COLO829 (cell line): ENCODE results near the gene PRAMEF1.
"Not testable (repeated sequence)": the region's sequence is repeated elsewhere in the genome, so short reads cannot be mapped to it uniquely, and the experiment has no call there.

Experiments
- DNase-seq: peaks from one replicate; pipeline ENCODE4 v3.0.0; 2012; ENCODE audit warnings: low spot score

Gene PRAMEF1

DNA sequence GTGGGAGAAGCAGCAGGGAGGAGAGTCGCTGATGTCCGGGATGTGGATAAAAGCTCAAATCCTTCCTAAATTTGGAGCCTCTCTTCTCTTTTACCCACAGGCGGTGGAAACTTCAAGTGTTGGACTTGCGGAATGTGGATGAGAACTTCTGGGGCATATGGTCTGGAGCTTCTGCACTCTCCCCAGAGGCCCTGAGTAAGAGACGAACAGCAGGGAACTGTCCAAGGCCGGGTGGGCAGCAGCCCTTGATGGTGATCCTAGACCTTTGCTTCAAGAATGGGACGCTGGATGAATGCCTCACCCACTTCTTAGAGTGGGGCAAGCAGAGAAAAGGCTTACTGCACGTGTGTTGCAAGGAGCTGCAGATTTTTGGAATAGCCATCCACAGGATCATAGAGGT, 15.8 kb upstream of the PRAMEF1 start:
- no peak for DNase-seq

DNA sequence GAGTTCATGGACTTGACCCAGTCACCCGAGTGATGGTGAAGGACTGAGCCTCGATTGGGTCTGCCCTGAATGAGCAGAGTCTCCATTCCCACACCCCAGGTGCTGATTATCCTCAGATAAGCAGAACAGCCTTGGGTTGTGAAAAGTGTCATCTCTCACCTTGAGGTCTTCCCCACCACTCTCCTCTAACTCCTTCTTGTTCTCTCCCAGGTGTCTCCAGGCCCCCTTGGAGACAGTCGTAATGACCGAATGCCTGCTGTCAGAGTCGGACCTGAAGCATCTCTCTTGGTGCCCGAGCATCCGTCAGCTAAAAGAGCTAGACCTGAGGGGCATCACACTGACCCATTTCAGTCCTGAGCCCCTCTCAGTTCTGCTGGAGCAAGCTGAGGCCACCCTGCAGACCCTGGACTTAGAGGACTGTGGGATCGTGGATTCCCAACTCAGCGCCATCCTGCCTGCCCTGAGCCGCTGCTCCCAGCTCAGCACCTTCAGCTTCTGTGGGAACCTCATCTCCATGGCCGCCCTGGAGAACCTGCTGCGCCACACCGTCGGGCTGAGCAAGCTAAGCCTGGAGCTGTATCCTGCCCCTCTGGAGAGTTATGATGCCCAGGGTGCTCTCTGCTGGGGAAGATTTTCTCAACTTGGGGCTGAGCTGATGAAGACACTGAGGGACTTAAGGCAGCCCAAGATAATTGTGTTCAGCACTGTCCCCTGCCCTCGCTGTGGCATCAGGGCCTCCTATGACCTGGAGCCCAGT, 14.2 kb upstream of the PRAMEF1 start:
- no peak for DNase-seq

DNA sequence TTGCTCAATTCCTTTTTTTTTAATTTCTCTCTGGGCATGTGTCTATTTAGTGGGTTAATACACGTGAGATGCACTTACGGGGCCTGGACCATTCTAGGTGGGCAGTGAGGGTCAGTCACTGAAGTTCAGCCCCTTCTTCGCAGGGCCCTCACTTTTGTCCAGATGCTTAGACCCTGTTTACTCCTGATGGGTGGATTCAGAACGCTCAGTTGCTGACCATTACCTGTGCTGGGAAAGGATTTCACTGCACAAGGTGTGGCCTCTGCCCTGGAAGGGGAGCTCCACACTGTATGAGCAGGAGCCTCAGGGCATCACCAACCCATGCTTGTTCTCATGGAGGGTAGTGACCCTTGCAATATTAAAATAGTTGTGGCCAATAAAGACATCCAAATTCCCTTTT, 13.1 kb upstream of the PRAMEF1 start:
- no peak for DNase-seq

DNA sequence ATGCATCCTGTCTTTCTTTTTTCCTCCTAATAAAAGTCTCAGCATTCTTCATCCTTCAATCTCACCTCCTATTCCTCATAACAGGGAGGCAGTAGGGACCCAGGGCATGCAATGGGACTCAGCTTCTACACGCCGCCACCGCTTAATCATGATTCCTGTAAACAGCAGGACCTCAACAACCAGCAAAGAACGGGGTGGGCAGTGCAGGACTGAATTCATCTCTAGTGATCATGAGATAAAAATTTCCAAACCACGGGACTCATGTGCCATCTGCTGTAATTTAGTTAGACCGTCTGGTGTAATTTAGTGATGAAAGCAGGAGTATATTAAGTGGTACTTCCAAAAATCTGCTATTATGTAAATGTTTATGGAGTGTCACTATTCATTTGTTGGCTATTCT, 12.3 kb upstream of the PRAMEF1 start:
- DNase-seq = no peak

DNA sequence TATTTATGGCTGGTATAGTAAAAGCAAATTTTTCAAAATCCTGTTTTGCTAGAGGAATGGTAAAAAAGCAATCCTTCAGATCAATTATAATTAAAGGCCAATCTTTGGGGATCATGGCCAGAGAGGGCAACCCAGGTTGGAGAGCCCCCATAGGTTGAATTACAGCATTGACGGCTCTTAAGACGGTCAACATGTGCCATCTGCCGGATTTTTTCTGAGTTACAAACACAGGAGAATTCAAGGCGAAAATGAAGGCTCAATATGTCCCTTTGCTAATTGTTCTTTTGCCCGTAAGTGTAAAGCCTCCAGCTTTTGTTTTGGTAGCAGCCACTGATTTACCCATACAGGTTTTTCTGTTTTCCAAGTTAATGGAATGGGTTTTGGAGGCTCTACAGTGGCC, 9.7 kb upstream of the PRAMEF1 start:
- DNase-seq = not testable (repeated sequence)

DNA sequence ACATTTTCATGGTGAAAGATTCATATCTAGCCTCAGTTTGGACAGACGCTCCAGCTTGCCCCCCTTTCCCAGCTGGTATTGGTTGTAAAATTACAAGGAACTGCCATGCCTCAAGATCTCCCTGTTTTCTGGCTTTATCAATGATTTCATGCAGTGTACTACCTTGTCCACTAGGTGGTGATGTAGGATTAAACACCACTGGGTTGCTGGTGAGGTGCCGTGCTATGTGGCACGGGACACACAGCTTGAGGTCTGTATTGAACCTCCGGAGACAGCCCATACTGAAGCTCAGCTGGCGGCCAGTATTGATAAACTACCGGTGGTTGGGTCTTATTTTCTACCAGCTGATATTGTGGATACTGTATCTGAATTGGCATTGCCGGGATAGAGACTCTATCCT, 7.4 kb upstream of the PRAMEF1 start:
- DNase-seq = not testable (repeated sequence)

DNA sequence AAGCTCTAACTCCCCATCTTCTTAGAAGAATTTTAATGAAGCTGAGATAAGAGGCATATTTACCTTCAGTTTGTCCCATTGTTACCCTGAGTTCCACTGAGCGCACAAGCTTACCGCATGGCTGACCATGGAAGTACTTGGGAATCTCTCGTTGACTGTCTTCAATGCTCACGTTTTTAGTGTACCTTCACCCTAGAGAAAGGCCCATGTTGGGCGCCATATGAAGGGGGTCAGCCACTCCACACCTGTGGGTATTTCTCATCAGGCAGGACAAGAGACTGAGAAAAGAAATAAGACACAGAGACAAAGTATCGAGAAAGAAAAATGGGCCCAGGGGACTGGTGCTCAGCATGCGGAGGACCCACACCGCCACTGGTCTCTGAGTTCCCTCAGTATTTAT, 6.5 kb upstream of the PRAMEF1 start:
- DNase-seq = not testable (repeated sequence)

DNA sequence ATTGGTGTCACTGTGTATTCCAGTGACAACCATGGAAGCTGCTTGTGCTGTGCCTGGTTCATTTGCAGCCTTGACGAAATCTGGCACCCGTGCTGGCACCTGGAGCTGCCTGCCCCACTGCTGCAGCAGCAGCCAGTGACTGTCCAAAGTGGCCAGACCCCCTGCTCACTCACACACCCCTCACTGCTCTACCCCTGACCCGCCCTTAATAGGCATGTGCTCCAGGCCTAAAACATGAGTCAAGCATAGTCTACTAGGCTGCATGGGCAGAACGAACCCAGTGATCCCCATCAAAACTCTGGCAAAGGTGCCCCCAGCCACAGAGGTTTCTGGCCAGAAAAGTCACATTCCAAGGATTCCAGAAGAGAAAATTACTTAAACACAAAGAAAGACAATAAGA, 7.7 kb downstream of the PRAMEF1 start:
- DNase-seq = no peak

DNA sequence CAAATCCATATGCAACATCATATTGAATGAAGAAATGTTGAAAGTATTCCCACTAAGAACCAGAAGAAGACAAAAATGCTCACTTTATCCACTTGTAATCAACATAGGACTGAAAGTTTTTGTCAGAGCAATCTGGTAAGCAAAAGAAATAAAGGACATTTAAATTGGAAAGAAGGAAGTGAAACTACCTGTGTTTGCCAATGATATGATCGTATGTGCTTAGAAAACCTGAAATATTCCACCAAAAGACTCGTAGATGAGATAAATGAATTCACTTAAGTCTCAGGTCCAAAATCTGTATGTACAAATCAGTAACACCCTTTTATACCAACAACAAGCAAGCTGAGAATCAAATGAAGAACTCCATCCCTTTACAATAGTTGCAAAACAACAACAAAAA, 8.5 kb downstream of the PRAMEF1 start:
- DNase-seq = no peak

DNA sequence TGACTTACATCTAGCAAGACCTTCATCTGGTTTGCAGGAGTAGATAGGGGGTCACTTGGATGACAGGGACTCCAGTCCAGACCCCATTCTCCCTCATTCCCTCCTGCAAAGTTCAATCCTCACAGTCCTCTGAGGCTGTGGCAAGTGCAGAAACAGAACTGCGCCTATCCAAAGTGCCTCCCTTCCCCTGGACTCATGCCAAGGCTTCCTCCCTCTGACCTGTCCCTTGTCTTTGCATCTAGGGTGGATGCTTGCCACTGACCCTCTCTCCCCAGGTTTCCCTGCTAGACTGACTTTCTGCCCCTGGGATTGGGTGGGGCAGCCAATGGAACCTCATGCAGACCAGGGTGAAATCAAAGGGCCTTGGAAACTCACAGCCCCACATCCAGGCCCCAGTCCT, 18.7 kb downstream of the PRAMEF1 start:
- no peak for DNase-seq

DNA sequence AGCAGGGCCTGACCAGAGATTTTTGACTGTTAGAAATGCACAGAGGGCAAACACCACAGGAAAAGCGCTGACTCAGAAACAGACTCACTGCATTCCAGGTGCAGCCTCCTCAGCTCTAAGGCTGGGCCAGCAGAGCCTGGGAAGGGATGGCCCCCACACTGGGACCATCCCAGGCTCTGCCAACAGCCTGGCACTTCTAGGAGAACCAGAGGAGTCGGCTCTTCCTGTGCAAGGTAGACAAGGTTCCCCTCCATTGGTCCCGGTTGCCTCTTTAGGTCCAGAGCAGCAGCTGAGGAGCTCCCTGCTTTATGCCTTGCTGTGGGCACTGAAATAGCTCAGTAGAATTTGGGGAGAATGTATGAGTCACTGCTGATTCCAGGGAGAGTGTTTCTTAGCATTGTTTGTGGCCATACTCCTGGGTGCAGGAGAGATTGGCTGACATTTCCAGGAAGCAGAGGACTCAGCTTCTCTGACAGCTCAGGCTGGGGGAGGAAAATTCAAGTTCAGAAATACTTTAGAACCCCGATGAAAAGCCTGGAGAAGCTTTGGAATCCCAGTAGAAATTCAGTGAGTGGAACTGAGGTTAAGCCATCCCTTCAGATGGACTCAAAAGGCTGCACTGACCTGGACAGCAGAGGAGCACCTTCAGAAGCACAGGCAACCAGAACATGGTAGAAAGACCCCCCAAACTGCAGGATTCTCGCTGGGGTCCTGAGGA, 19.7 kb downstream of the PRAMEF1 start:
- no peak for DNase-seq

DNA sequence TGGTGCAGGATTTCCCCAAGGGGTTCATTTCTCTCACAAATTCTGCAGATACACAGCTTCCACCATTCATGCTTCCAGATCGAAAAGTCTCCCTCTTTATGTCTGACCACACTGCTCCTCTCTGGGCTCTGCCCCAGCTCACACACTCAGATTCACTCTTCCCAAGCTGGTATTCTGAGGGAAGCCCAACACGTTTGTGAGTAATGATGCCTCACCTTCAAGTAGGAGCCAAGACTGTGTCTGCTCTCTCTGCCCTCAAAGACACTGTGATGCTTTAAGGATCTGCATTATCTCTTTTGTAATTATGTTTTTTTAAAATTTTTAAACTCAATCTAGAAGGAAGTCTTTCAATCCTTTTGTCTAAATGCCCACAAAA, 20.2 kb downstream of the PRAMEF1 start:
- no peak for DNase-seq

DNA sequence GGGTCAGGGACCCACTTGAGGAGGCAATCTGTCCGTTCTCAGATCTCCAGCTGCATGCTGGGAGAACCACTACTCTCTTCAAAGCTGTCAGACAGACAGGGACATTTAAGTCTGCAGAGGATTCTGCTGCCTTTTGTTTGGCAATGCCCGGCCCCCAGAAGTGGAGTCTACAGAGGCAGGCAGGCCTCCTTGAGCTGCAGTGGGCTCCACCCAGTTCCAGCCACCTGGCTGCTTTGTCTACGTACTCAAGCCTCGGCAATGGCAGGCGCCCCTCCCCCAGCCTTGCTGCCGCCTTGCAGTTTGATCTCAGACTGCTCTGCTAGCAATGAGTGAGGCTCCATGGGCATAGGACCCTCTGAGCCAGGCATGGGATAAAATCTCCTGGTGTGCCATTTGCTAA, 27.9 kb downstream of the PRAMEF1 start:
- not testable (repeated sequence) for DNase-seq

DNA sequence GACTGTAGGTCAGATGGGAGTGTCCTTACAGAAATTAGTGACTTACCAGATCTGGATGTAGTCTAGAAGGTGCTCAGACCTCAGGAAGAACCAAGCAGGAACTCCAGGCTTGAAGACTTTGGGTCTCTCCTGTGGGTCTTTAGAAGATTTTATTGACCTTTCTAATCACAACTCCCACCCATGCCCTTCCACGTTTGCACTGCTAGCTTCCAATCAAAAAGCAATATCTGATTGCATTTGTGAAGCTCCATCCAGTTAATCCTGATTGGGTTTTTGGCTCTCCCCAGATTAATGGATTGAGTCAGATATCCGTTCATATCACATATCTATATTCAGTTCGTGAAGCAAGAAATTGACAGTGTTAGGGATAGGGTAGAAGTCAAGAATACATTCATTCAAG, 40.1 kb downstream of the PRAMEF1 start, which contains the start of gene PRAMEF11:
TSS of gene PRAMEF11 (minus strand) at position 101 of the 400 bp plus-strand sequence. CDS start 2,621 bp downstream, outside the sequence.
- DNase-seq = not testable (repeated sequence)

DNA sequence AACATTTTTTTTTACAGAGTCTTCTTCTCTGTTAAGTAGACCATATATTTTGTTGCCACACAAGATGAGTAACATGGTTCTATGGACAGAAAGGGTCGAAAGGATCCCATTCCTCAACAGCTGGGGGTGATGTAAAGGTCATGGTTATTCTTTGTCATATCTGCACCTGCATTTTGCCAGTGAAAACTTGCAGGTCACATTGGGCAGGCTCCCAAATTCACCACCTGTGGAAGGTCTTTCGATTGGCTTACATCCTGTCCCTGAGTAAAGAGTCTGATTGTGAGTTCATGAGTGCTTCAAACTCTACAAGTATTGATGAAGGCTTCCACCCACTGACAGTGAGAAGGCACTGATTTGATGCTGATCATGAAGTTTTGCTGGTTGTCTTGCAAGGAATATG, 42.1 kb downstream of the PRAMEF1 start:
- not testable (repeated sequence) for DNase-seq
